Stimulated activated CD4-positive, alpha-beta T cell treated with anti-CD3 and anti-CD28 coated beads, Interleukin-1b, Interleukin-23, amount 100 ng/mL, for 48 hours (primary cell): ENCODE results near the gene MAGEA11.
"Not testable (repeated sequence)": the region's sequence is repeated elsewhere in the genome, so short reads cannot be mapped to it uniquely, and the experiment has no call there.

Experiments
- DNase-seq: peaks from one replicate; pipeline ENCODE4 v3.0.0-alpha.2; 2020

The MAGEA11 gene

DNA sequence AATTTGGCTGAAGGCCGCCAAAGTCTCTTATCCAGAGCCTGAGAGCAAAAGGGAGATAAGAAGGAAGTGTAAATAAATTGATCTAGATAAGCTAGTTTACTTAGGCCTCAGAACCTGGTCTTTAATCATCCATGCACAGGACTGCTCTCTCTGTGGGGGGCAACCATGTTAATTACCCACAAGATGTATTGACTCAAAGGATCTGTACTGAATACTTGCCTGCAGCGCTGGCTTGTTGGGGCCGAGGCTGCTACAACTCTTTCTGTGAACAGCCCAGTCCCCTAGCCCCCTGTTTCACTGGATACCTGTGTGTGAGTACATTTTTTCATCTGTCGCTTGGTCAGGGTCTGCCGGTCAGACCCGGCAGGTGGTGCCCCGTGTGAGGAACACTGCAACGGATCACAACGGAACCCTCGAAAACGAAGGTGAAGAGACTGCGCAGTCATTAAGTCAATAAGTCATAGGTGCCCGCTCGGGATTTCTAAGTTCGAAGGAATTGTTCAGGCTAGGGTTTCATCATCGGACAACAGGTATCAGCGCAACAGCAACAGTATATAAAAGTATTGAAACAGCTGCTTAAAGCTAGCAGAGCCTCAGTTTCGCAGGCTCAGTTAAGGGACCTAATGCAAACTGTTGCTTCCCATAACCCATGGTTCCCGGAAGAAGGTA, 8.3 kb downstream of the MAGEA11 start:
- no peak for DNase-seq

DNA sequence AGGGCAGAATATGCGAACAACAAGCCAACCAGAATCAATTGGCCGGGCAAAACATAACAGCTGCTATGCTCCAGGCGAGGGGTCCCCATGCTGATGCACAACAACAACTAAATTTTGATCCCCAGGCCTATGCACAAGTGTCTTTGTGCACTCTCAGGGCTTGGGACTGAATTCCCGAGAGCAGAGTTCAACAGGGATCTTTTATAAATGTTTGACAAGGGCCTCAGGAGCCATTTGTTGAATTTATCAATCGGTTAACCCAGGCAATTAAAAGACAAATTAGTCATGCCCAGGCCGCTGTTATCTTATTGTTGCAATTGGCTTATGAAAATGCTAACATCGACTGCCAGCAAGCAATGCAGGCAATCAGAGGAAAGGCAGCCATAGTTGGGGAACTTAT, 9.4 kb downstream of the MAGEA11 start:
- not testable (repeated sequence) for DNase-seq

DNA sequence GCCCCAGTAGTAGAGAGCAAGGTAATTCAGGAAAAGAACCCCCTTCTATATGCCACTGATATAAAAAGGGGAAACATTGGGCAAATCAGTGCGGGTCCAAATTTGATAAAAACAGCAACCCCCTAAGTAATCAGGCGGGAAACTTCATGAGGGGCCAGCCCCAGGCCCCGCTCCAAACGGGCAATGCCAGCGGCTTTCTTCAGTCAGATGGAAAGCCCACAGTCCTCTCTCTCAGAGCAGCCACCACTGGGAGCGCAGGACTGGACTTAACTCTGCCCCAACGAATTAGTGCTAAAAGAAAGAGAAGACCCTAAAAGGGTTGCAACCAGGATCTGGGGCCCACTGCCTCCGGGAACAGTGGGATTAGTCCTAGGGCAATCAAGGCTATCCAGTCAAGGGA, 9.9 kb downstream of the MAGEA11 start:
- no peak for DNase-seq

DNA sequence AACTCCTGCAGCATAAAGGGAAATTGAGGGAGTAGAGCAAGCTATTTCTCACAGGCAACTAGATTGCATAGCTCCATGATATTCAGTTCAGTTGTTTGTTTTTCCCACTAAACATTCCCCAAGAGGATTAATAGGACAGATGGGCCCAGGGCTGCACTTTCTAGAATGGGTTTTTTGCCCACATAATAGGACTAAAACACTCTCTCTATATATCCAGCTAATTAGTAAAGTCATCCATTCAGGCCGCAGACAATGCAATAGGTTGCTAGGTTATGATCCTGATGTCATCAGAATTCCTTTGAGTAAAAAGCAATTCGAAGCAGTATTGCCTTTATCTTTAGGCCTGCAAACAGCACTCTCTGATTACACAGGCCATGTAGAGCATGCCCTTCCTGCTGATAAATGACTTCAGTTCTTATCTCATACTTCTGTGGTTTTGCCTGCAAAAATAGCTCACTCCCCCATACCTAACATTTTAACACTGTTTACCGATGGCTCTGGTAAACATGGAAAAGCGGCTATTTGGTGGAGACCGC, 11.8 kb downstream of the MAGEA11 start:
- DNase-seq, result not testable (repeated sequence)

DNA sequence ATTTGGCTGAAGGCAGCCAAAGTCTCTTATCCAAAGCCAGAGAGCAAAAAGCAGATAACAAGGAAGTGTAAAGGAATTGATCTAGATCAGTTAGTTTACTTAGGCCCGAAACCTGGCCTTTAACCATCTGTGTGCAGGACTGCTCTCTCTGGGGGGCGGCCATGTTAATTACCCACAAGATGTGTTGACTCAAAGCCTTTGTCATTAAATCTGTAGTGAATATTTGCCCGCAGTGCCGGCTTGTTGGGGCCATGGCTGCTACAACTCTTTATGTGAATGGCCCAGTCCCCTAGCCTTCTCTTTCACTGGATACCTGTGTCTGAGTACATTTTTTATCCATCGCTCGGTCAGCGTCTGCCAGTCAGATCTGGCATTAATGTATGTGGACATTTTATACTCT, 15.4 kb downstream of the MAGEA11 start:
- not testable (repeated sequence) for DNase-seq

DNA sequence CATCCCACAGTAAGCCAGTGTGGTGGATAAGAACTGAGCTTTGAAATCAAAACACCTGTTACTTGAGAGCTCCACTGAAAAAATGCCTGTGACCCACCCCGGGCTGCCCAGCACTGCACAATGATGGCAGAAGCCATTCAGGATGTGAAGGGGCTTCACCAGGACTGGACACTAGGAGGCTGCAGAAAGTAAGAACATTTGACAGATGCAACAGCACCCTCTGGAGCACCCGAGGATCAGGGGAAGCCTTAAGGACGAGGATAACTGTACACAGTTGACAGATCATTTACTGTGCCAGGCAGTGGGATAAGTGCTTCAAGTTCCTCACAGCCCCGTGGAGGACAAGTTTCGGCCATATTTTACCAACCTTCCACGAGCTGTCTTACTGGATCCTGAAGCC, 30.4 kb downstream of the MAGEA11 start:
- DNase-seq, result not testable (repeated sequence)

DNA sequence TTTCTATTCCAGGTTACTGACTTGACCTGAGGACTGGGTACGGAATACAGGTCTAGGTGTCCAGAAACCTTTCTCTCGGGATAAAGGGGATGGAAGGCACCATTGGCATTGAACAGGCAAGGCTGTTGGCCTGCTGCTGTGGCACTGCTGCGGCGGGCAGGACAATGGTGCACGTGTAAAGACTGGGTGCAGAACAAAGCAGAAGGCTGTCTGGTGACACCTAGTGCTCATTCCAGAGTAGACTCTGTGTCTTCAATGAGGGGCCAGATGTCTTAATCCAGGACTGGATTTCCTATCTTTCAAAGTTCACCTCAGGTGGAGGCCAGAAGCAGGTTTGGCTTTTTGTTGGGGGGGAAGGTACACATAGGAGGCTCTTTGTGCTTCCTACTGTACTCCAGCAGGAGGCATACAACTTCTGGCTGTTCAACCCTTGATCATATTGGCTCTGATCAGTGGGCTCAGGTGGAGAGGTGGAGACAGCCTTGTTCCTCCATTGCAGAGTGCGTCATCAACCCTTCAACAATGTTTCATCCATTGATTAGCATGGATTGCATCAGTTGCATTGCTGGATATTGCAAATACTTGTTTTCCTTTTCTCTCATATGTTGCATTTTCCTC, 34.6 kb downstream of the MAGEA11 start:
- not testable (repeated sequence) for DNase-seq

DNA sequence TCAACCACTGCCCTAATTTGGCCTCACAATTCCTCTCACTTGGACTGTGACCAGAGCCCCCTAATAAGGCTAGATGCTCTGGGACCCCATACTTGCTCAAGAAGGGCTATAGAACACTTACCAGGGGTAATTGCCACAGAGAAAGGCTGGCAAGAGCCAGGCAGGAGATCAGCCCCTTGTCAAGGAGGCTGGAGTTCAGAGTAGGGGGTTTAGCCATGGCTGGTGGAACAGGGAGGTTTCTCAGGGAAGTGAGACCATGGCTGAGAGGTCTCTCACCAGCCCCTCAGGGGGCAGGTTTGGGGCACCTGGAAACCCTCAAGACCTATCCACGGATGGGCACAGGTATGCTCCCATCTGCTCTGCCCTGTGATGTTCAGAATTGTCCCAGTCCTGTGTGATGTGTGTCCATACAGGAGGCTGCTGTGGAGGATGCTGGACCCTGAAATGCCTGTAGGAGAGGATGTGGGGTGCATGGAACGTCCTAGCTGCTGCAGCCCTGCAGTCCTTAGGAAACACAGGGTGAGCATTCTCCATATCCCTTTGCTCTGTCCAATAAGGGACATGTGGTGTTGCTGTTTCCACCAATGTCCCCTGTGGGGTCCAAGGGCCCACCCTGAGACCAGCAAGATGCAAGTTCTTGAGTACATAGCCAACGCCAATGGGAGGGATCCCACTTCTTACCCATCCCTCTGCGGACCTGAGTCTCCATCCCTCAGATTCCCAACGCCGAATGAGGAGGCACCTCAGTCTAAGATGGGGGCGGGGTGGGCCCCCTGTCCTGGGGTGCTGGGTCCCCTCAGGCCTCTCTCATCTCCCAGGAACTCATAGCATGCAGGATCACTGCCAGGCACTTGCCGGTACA, 45.6 kb downstream of the MAGEA11 start:
- DNase-seq, result no peak

DNA sequence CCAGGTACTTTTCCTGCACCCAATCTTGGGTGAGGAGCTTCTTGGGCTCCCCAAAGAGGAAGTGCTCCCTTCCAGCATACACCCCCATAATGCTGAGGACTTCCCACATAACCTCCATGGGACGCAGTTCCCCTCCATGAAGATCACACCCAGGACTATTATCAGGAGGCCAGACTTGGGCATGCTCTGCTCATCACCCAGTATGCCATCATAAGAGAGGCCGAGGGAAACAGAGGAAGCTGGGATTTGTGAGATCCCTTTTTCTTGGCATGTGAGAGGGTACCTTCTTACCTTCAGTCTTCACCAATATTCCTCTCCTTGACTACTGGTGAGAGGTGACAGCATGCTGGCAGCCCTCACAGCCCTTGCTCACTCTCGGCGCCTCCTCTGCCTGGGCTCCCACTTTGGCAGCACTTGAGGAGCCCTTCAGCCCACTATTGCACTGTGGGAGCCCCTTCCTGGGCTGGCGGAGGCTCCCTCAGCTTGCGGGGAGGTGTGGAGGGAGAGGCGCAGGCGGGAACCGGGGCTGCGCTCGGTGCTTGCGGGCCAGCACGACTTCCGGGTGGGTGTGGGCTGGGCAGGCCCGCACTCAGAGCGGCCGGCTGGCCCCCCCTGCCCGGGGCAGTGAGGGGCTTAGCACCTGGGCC, 46.3 kb downstream of the MAGEA11 start:
- no peak for DNase-seq

DNA sequence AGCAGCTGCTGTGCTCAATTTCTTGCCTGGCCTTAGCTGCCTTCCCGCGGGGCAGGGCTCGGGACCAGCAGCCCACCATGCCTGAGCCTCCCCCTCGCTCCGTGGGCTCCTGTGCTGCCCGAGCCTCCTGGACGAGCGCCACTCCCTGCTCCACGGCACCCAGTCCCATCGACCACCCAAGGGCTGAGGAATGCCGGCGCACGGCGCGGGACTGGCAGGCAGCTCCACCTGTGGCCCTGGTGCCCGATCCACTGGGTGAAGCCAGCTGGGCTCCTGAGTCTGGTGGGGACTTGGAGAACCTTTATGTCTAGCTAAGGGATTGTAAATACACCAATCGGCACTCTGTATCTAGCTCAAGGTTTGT, 46.8 kb downstream of the MAGEA11 start:
- DNase-seq, result not testable (repeated sequence)

DNA sequence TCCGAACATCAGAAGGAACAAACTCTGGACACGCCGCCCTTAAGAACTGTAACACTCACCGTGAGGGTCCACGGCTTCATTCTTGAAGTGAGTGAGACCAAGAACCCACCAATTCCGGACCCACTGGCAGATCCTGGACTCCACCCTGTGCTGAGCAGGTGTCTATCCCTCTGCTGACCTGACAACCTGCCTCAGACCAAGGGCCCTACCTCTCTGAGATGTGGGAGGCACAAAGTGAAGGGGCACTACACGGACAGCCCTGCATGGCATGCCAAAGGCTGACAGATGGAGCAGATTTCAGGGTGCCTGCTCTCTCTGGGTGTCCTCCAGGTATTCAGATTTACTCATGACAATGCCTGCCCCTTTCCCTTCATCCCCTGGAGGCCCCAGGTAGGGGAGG, 48.0 kb downstream of the MAGEA11 start:
- no peak for DNase-seq

DNA sequence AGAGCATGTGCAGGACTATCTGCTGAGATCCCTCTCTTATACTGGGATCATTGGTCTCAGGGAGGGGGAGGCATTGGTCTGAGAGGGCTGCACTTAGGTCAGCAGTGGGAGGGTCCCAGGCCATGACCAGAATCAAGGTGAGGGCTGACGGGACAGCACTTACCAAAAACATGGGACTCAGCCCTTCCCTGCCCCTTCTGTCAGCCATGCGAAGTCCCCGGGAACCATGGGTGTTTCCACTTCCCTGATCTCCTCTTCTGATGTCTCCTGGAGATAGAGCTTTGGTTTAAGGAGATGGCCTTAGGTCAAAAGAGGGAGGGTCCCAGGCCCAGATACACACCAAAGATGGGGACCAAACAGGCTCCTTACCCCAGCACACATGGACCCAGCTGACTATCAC, 49.1 kb downstream of the MAGEA11 start:
- no peak for DNase-seq

DNA sequence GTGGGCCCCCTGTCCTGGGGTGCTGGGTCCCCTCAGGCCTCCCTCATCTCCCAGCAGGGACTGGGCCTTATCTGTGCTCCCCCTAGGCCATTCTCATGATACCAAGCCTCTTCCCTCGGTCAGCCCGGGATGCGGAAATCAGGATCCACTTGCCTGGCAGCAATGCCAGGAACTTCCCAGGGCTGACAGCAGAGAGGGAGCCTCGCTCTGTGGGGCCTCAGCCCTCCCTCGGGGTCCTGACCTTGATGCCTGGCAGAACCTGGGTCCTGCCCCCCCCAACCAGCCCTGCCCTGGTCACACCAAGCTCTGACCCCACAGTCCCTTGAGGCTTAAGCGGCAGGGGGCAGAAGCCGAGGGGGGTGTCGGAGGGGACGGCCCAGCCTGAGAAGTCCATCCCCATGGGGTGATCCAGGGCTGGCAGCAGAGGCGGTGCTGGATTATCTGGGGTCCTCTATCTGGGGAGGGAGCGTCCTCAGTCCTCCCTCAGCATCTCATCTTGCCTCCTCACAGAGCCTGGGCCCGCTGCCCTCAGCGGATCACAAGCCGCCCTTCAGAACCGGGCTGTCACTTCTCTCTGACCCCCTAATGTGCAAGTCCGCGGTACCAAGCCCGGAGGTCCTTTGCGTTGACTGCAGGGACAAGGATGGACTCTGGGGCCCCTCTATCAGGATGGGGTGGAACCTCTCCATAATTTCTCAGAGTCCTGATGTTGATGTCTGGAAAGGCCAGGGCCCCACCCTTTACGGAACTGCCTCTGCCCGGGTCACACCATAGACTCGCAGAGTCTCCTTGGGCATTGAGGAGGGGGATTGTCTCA, 50.2 kb downstream of the MAGEA11 start:
- DNase-seq, result not testable (repeated sequence)

DNA sequence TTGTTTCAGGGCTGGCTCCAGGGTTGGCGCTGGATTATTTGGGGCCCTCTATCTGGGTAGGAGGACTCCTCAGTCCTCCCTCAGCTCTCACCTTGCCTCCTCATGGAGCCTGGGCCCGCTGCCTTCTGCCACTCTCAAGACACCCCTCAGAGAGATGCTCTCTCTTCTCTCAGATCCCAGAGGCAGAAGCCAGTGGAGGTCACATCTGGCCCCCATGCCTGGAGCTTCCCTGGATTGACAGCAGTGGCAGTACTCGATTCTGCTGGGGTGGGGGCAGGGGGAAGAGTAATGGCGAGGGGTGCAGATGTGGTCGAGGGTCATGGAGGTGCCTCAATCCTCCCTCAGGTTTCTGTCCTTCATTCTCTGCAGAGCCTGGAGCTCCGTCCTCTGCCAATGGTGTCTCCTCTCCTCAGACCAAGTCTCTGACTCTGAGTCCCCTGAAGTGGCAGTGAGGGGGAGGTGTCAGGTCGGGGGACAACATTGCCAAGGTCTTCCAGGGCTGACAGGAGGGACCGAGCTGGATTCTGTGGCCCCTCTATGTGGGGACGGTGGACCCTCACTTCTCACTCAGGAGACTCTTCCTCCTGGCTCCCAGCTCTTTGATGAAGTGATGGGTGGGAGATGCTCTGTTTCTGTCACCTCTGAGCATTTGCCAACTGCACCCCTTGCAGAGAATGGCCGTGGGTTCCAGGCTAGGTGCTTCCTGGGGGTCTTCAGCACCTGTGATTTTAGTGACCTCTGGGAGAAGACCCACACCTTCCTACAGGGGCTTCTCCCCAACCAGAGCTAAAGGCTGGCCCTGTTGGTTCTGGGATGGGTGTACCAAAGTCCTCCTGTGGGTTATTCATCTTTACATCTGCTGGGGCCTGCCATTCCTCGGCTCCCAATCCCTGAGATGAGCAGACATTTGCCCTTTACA, 51.1 kb downstream of the MAGEA11 start:
- no peak for DNase-seq
